GM19351 (cell line): ENCODE measurements around the gene ST6GALNAC4.

Experiments used
- ATAC-seq: cut with Tn5 transposase; IDR thresholded peaks from one replicate; pipeline ENCODE4 v1.9.1; 2021; ENCODE audit warnings: mild to moderate bottlenecking, moderate library complexity; ENCODE audit not compliant: unreplicated experiment

ST6GALNAC4 gene

DNA sequence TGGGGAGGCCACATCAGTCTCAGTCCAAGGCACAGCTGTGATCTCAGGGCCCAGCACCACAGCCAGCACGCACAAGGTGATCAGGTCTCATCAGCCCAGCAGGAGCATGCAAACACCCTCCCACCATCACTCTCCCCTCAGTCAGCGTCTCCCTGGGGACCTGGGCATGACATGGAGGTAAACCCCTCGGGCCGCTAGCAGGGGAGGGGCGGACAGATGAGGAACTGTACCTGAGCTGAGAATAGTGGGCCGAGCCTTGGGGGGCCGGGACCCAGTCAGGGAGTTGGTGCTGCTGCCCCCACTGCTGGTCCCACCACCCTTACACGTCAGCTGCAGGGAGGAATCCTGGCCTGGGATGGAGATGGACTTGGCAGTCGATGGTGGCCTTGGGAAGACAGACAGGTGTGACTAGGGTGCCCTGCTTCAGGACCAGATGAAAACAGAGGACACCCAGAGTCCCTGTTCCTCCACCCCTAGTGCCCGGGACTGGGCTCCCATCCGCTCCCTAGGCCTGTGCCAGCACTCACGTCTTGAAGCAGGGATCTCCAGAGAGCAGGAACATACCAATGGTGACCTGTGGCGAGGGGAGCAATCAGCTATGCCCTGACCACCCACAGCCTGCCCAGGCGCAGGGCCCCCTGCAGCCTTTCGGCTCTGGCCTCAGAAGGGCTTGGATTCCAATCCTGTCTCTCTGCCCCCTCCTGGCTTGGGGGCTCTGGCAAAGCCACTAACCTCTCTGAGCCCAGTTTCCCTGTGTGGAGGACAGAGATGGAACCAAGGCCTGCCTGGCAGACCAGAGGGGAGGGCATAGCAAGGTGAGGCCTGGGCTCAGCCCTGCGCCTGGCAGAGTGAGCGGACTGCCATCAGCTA, 31.2 kb upstream of the ST6GALNAC4 start:
- no peak for ATAC-seq

DNA sequence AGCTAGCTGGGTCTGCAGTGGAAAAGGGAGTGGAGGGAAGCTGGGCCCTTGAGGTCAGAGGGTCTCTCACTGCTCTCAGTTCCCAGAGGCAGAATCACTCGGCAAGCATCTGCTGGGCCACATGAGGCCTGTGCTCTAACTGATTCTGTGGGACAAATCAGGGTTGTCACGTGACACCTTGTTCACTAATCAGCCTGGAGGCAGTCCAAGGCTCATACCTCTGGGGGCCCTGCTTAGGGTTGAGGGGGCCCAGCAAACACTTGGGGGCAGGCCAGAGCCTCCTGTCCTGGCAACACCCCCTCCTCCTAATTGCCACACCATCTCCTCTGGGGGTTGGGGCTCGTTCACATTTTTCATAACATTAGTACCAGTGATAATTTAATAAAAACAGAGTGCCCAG, 29.9 kb upstream of the ST6GALNAC4 start:
- ATAC-seq: no peak

DNA sequence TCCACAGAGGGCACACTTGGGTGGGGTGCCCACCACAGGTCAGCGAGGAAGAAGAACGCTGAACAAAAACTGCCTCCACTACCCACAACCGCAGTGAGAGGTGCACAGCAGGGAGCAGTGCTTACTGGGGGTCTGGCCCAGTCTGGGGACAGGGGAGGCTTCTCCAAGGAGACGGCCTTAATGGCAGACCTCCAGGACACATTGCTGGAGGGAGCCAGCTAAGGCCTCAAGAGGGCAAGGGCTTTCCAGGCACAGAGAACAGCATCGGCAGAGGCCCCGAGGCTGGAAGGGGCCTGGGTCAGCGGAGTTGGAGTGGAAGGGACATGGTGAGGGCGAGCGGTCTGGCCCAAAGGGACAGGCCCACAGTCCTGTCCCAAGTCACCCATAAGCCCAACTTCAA, 29.1 kb upstream of the ST6GALNAC4 start:
- no peak for ATAC-seq

DNA sequence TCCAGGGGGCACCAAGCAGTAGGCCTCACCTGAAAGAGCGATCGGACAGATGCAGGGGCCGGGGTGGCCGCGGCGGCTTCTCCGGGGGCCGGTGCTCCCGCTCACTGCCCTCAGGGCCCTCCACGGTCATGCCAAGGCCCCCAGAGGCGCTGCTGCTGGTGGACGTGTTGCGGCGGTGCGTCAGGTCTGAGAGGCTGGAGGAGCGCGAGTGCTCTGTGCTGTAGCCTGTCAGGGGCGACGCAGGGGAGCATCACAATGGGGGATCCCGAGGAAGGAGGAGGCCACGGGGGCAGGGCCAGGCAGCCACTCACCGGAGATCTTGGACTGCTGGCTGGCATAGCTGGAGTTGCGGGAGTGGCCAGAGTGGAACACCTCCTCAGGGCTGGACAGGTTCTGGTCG, 28.5 kb upstream of the ST6GALNAC4 start:
- no peak for ATAC-seq

DNA sequence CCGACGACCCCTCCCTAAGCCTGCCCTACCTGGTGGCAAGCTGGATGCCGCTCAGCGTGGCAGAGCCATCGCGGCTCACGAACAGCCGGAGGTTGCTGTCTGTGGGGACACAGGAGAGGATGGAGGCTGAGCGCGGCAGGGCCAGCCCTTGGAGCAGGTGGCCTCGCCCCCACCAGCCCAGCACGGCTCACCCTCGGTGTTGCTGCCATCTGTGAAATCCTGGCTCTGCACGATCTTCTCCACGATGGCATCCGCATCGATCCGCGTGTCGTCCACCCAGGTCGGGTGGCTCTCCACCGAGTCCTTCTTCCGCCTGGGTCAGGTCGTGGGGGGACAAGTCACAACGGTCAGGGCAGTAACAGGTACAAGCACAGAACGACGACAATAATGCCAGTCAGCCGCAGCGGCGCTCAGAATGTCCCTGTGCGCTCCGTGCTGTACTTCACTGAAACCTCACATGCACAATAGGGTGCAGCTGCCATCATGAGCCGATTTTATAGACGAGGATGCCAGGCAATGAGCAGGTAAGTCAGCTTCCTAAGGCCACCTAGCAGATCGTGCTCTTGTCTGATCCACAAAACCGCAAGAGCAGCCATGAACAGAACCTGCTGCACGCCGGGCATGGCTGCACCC, 27.9 kb upstream of the ST6GALNAC4 start:
- ATAC-seq: no peak

DNA sequence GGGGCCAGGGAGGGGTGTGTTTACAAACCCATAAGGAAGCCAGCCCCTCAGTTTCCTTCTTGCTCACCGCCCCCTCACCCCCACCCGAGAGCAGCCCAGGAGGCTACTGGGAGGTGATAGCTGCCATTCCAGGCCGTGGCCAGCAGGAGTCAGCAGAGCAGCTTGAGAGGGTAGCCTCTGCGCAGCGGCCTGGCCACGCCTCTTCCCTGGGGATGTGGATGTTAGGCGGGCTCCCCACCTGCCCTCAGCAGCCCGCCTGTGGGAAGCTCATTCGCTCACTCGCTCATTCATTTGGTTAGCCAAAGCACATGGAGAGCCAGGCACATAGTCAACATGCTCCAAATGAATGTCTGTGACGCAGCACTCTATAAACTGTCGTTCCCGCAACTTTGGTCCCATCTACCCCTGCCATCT, 26.9 kb upstream of the ST6GALNAC4 start:
- ATAC-seq: no peak

DNA sequence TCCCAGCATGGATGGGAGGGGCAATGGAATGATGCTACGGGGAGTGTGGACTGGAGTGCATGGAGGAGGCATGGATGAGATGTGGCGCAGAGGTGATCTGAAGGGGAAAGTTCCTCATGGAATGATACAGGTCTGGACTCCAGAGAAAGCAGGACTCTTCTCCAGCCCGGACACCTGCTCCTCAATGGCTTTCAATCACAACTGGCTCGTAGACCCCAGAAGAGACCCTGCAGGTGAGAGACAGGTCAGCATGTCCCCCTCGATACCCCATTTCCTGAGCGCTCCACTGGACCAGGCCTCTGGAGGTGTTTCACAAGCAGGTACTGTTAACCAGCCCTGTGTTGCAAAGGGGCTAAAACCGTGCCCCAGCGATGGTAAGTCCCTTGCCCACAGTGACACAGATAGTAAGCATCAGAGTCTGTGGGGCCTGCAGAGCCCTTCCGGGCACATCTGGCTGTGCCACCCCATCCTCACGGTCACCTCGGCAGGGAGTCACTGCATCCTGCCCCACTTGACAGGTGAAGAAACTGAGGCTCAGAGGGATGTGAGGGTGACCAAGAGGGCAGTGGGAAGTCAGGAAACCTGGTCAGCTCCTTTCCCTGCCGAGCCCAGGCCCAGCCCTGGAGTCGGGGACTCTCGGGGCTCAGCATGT, 26.3 kb upstream of the ST6GALNAC4 start:
- ATAC-seq: no peak

DNA sequence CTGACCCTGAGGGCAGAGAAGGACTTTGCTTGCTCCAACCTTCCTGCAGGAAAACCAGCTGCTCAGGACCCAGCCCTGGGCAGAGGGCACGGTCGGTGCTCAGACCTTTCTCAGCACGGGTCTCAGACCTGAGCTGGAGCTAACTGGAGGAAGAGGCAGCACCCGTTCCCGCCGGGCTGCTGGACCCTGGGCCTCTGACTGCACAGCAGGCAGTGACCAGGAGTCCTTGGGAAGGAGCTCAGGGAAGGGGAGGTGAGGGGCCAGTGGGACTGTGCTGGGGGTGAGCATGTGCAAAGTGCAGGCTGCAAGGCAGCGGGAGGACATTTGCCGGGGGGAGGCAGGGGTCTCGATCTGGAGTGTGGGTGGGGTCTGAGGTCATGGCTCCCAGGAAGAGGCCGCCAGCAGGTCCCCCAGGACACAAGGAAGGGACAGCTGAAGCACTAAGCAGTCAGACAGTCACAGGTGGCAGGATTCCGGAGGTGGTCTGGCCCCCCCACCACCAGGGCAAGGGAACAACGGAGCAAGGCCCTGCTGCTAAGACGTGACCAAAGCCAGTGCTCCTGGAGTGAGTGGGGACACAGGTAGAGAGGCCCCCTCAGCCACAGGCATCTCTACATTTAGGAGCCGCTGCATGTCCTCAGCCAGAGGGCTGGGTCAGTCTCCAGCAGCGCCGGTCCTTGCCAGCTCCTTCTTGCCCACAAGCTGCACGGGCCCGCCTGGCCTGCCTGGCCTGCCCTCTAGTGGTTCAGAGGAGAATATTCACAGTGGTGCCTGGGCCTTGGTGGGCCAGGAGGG, 25.6 kb upstream of the ST6GALNAC4 start:
- ATAC-seq: no peak

DNA sequence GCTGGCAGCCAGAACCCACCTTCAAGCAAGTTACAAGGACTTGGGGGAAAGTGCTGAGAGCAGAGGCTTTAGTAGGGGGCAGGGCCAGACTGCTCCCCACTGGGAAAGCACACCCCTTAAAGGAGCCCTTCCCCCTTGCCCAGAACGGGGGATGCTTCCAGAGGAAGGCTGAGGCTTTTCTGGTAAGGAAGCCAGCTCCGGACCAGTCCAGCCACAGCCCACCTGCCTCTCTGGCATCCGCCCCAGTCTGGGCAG, 25.0 kb upstream of the ST6GALNAC4 start:
- no peak for ATAC-seq

DNA sequence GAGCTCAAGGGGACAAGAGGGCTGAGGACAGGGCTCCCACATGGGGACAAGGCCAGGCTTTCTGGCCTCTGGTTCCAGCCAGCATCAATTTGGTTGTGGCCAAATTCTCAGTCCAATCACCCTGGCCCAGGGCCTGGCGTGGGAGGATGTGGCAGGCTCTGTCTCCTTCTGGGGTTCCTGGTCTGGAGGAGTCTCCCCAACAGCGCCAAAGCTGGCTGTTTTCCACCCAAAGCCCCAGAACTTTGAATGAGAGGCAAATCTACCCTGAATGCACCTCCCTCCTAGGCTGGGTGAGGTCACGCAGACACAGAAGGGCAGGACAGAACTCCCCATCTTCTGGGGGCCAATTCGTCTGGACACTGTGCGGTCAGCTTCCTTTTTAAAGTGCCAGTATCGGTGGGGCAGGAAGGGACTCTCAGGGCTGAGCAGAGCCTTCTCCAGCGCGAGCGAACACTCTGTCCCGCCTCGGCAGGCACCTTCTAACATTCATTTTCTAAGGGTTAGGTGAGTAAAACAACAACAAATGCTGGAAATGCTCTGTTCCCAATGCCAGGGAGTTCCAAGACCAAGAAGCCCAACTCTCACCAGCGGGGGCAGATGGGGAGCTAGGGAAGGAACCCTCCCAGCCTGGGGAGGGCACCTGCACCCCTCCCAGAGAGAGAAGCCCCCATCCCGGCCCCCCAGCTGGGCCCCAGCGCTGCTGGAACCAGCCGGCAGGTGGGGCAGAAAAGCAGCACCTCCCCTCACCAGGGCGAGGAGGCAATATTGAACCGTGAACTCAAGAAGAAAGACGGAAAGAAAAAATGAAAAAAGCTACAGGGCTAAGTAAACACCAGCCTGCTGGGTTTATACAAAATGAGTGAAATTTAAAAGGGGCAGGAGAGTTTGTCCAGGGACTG, 24.5 kb upstream of the ST6GALNAC4 start:
- ATAC-seq: no peak

DNA sequence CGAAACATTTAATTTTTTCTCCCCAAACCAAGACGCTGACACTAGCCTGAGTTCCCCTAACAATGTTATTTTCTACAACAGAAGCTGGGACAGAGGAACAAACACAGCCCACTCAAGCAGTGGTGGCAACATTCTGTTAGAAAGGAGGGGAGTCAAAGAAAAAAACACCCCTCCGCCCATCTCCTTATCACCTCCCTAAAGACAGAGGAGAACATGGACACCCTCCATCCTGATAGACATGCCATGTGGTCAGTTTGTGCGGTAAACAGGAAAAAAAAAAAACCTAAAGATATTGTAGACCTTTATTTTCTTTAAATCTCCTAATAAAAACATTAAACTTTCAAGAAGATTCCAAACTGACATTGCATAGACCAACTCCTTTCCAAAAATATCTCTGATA, 23.8 kb upstream of the ST6GALNAC4 start:
- ATAC-seq: no peak

DNA sequence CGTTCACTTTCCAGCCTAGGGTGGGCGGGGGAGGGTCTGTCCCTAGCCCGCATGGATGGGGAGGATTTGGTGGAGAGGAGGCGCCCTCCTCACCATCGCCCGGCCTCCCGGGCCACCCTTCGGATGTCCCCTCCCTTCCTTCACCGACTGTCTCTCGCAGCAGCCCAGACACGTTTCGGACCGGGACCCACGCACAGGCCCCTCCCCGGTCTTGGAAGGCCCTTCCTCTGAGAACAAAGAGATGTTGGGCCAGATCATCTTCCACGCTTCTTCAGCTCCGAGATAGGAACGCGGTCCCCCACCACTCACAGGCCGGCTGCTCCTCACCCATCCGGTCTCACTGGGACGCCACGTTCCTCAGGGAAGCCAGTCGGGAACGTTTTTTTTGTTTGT, 21.5 kb upstream of the ST6GALNAC4 start:
- no peak for ATAC-seq

DNA sequence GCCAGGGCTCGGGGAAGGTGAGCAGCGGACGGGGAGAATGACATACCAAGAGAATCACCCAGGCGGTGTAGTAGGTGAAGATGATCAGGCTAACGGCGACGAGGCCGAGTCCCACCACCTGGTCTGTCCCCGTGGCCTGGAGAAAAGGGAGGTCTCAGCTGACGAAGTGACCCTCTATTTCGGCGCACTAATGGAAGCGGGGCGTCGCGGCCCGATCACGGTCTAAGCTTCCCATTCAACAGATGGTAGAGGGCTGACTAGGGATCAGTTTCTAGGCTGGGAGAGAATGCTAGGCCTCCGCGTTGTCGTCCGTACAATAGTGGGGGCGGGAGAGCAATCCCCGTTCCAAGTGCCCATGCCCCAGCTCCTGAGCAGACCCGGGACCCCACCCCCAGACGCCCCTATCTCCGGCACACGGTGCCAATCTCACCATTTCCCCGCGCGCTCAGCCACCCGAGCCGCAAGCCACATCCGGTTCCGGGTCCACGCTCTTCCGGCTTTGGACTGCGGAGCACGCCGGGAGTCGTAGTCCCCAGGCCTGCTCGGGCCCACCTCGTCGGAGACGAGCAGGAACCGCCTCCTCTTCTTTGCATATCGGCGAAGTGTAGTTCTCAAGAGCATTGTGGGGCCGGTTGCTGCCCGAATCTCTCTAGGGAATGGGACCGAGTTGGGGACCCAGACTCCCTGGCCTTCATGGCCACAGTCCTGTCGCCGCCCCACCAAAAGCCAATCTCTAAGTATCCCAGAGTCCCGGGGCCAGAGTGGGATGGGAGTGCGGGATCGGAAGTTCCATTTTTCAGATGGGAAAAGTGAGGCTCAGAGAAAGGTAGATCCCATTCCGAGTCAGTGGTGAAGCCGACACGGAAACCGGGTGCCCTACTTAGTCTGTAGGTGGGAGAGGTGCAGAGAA, 20.8 kb upstream of the ST6GALNAC4 start, which contains the start of gene DPM2:
TSS of gene DPM2 (minus strand) at position 467 of the 910 bp plus-strand sequence. CDS start at position 433, 34 bp downstream.
- ATAC-seq: peak; percentile 91

DNA sequence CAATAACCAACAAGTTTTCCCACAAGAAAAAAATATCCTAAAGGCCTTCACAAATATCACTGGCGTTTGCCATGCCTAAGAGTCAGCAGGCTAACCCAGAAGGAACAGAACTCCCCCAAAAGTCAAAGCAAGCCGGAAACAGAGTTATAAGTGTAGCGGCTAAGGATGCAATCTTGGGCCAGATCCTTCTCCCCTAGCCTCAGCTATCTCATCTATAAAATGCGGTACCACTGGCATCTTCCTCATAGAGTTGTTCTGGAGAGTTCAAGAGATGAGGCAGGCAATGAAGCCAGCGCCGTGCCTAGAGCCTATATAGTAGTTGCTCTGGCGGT, 20.2 kb upstream of the ST6GALNAC4 start:
- ATAC-seq: no peak

DNA sequence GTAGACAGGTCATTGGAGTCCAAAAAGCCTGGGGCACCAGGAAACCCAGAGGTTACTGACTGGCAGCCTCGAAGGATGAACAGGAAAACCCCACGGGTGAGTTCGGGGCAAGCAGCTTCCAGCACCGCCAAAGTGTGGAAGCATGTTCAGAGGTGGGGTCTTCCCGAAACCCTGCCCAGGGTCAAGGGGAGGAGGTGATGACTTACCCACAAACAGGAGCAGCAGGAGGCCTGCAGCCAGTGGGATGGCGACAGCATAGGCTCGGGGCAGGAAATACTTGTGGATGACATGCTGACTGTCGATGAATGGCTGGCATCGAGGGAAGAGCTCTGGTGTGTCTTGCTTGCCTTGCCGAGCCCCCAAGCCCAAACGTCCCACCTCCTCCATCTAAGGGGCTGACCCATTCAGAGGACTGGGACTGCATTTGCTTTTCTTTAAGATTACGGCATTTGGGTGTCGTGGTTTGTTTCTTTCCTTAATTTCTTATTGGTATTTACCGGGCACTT, 19.6 kb upstream of the ST6GALNAC4 start:
- no peak for ATAC-seq

DNA sequence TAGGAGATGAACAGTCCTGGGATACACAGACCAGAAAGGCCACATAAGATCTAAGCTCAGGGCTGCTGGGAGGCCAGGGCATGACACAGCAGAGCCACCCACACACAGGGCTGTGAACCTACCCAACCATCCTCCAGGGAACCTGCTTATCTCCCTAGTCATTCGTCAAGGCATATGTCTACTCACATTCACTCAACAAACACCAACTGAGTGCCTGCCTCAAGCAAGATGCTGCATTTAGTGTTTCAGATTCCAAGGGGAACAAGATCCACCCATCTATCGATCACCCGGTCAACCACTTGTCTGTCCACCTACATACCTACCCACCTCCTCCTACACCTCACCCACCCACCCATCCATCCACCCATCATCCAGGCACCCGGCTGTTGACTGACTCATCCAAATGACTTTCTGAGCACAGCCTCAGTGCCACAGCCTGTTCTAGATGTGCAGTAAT, 19.0 kb upstream of the ST6GALNAC4 start:
- ATAC-seq: no peak

DNA sequence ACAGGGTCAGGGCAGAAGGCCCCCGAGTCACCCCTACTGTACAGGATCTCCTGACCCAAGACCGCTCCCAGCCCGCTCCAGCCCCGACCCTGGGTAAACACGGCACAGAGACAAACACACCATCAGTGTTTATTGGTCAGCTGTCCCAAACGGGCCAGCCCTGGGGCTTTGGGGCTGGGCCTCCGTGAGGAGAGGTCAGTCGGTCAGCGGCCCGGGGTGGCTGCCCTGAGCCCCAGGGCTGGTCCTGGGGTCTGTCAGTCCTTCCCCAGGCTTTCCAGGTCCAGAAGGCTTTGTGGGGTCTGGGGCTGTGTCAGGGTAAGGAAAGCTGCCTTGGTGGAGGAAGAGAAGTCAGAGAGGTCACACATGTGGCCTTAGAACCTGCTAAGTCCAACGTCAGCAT, 18.1 kb upstream of the ST6GALNAC4 start:
- no peak for ATAC-seq

DNA sequence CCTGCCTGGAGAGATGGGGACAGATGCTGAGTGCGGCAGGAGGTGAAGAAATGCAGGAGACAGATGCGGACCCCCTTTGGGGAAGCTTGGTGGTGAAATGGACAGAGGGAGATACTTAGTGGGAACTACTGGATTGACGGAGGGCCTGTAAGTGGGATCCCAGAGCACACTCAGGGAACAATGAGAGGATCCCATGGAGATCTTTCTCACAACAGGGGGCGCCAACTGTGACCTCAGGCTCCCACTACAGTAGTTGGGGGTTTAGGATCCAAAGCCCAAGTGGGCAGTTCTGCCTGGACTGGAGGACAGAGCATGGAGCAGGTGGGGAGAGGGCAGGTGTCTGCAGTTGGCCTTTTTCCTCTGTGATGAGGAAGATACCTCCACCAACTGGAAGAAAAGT, 17.4 kb upstream of the ST6GALNAC4 start:
- ATAC-seq: no peak
